ENCODE data around the gene ZNF775.

DNA sequence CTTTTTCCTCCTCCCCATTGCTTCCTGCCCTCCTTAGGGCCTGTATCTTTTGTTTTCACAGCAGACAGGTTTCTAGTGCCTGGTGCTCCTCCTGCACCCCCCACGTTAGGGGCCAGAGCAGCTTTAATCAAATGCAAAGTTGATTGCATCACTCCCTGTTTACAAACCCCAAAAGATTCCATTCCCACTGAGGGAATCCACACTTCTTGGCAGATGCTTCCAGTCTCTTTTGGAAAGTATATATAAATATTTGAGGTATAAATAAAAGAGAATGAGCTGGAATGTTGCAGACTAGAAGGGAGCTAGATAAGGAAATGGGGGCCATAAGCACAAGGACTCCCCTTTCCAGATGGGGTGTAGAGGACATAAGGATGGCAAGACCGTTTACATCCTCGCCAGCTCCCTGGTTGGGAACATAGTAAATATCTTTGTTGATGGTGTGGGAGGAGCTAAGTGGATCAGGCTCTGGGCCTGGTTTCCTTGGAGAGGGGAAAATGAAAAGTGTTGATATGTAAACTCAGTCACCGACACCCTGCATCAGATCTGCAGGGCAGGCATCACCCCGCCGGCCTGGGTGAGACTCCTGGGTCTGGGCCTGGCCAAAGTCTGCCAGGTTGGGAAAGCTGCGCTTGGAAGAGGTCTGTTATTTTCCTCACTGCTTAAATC, 43.9 kb upstream of the ZNF775 start:
- TF ChIP-seq, protein P1, sequence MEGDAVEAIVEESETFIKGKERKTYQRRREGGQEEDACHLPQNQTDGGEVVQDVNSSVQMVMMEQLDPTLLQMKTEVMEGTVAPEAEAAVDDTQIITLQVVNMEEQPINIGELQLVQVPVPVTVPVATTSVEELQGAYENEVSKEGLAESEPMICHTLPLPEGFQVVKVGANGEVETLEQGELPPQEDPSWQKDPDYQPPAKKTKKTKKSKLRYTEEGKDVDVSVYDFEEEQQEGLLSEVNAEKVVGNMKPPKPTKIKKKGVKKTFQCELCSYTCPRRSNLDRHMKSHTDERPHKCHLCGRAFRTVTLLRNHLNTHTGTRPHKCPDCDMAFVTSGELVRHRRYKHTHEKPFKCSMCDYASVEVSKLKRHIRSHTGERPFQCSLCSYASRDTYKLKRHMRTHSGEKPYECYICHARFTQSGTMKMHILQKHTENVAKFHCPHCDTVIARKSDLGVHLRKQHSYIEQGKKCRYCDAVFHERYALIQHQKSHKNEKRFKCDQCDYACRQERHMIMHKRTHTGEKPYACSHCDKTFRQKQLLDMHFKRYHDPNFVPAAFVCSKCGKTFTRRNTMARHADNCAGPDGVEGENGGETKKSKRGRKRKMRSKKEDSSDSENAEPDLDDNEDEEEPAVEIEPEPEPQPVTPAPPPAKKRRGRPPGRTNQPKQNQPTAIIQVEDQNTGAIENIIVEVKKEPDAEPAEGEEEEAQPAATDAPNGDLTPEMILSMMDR (IDR thresholded peaks at IDR 0.05): no peak
- TF ChIP-seq EZH2 (IDR thresholded peaks at IDR 0.05): no peak
- TF ChIP-seq EZH2phosphoT487 (IDR thresholded peaks at IDR 0.05): no peak
